ENCODE measurements around the gene PHF11.

The PHF11 gene

DNA sequence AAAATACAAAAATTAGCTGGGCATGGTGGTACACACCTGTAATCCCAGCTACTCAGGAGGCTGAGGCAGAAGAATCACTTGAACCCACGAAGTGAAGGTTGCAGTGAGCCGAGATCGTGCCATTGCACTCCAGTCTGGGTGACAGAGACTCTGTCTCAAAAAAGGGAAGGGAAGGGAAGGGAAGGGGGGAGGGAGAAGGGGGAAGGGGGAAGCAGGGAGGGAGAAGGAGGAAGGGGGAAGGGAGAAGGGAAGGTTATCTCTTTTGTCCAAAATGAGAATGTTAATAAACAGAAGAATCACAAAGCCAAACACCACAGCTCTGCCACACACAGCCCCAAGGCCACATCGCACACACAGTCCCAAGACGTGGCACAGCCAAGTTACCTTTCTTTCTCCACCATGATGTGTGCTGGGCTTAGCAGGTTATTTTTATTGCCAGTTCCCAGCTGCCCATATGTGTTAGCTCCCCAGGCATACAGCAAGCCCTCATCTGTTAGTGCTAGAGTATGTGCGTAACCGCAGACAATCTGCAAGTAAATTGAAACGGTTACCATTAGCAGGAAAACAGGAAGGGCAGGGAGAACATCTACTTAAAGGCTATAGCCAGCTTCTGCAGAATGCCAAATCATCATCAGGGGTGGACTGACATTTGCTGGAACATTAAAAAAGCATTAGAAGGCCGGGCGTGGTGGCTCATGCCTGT is 55.3 kb downstream of the PHF11 start:
- no peak for ATAC-seq (ENCODE audit: insufficient read depth, low read depth)
- H3K9me3 ChIP-seq (ENCODE audit: insufficient read depth, low read length, severe bottlenecking) = no peaks in the 10 kb centered on the region
- H3K9ac ChIP-seq (ENCODE audit: low read depth, low read length) = no peak overlapping the region
- no peak overlapping the region for H3K4me2 ChIP-seq (ENCODE audit: insufficient read depth, low read length)
- H3K4me1 ChIP-seq (ENCODE audit: insufficient read depth, low read length) = no peaks in the 10 kb centered on the region
- DNase-seq = no peak
- no peaks in the 10 kb centered on the region for H3K27me3 ChIP-seq (ENCODE audit: insufficient read depth, low read length, poor library complexity)
- no peak overlapping the region for H2AFZ ChIP-seq (ENCODE audit: low read depth, low read length)
- peaks cover 80% of the 10 kb centered on the region for H3K36me3 ChIP-seq (ENCODE audit: insufficient read depth, low read length)
- H3K4me3 ChIP-seq (ENCODE audit: low read depth in 1 of 2, low read length in 2 of 2) = no peak overlapping the region
- H3K79me2 ChIP-seq (ENCODE audit: insufficient read depth, low read length) = no peaks in the 10 kb centered on the region
- no peak overlapping the region for H3K27ac ChIP-seq (ENCODE audit: low read length)
- no peaks in the 10 kb centered on the region for H4K20me1 ChIP-seq (ENCODE audit: insufficient read depth, low read length)
- TF ChIP-seq EZH2 (IDR thresholded peaks at IDR 0.05; ENCODE audit: borderline replicate concordance, low read depth, low read length, severe bottlenecking) = no peak

DNA sequence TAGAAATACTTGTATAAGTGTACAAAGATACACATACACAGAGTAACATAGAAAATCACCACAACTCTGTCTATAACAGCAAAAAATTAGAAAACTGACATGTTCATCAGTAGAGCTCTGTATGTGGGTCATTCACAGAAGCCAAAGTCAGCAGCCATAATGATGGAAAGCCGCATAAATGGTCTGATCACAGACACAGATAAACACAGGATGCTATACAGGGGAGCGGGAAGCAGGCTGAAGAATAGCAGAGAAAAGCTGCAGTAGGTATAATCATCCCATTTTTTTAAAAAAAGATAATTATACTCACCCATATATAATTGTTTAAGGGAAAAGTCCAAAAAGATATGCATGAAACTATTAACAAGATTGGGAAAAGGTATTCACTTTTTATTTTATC is 58.1 kb downstream of the PHF11 start:
- no peak overlapping the region for H3K27ac ChIP-seq (ENCODE audit: low read length)
- no peak overlapping the region for H3K9ac ChIP-seq (ENCODE audit: low read depth, low read length)
- H3K79me2 ChIP-seq (ENCODE audit: insufficient read depth, low read length) = no peaks in the 10 kb centered on the region
- peaks cover 79% of the 10 kb centered on the region for H3K36me3 ChIP-seq (ENCODE audit: insufficient read depth, low read length)
- no peak overlapping the region for H3K4me2 ChIP-seq (ENCODE audit: insufficient read depth, low read length)
- ATAC-seq (ENCODE audit: insufficient read depth, low read depth) (no peak), DNase-seq (no peak)
- no peak overlapping the region for H2AFZ ChIP-seq (ENCODE audit: low read depth, low read length)
- no peaks in the 10 kb centered on the region for H4K20me1 ChIP-seq (ENCODE audit: insufficient read depth, low read length)
- H3K4me3 ChIP-seq (ENCODE audit: low read depth in 1 of 2, low read length in 2 of 2) = no peak overlapping the region
- H3K4me1 ChIP-seq (ENCODE audit: insufficient read depth, low read length) = no peaks in the 10 kb centered on the region
- H3K9me3 ChIP-seq (ENCODE audit: insufficient read depth, low read length, severe bottlenecking) = no peaks in the 10 kb centered on the region
- H3K27me3 ChIP-seq (ENCODE audit: insufficient read depth, low read length, poor library complexity) = no peaks in the 10 kb centered on the region
- TF ChIP-seq, protein P1, sequence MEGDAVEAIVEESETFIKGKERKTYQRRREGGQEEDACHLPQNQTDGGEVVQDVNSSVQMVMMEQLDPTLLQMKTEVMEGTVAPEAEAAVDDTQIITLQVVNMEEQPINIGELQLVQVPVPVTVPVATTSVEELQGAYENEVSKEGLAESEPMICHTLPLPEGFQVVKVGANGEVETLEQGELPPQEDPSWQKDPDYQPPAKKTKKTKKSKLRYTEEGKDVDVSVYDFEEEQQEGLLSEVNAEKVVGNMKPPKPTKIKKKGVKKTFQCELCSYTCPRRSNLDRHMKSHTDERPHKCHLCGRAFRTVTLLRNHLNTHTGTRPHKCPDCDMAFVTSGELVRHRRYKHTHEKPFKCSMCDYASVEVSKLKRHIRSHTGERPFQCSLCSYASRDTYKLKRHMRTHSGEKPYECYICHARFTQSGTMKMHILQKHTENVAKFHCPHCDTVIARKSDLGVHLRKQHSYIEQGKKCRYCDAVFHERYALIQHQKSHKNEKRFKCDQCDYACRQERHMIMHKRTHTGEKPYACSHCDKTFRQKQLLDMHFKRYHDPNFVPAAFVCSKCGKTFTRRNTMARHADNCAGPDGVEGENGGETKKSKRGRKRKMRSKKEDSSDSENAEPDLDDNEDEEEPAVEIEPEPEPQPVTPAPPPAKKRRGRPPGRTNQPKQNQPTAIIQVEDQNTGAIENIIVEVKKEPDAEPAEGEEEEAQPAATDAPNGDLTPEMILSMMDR (IDR thresholded peaks at IDR 0.05; ENCODE audit: borderline replicate concordance, extremely low read depth, low read length, poor library complexity, severe bottlenecking) = no peak
- no peak for TF ChIP-seq EZH2 (IDR thresholded peaks at IDR 0.05; ENCODE audit: borderline replicate concordance, low read depth, low read length, severe bottlenecking)

DNA sequence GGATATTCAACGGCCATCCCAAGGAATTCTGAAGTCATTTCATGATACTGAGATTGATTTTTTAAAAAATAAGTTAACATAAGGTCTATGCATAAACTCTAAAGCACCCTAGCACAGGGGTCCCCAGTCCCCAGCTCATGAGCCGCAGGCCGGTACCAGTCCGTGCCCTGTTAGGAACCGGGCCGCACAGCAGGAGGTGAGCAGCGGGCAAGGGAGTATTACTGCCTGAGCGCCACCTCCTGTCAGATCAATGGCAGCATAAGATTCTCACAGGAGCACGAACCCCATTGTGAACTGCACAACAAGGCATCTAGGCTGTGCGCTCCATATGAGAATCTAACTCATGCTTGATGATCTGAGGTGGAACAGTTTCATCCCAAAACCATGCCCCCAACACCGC is 58.6 kb downstream of the PHF11 start:
- no peaks in the 10 kb centered on the region for H3K79me2 ChIP-seq (ENCODE audit: insufficient read depth, low read length)
- H3K9me3 ChIP-seq (ENCODE audit: insufficient read depth, low read length, severe bottlenecking) = no peaks in the 10 kb centered on the region
- ATAC-seq (ENCODE audit: insufficient read depth, low read depth) (no peak), DNase-seq (no peak)
- H3K9ac ChIP-seq (ENCODE audit: low read depth, low read length) = no peak overlapping the region
- H3K27me3 ChIP-seq (ENCODE audit: insufficient read depth, low read length, poor library complexity) = no peaks in the 10 kb centered on the region
- H3K4me1 ChIP-seq (ENCODE audit: insufficient read depth, low read length) = no peaks in the 10 kb centered on the region
- H4K20me1 ChIP-seq (ENCODE audit: insufficient read depth, low read length) = no peaks in the 10 kb centered on the region
- H3K36me3 ChIP-seq (ENCODE audit: insufficient read depth, low read length) = peaks cover 79% of the 10 kb centered on the region
- H3K4me2 ChIP-seq (ENCODE audit: insufficient read depth, low read length) = no peak overlapping the region
- no peak overlapping the region for H3K4me3 ChIP-seq (ENCODE audit: low read depth in 1 of 2, low read length in 2 of 2)
- no peak overlapping the region for H3K27ac ChIP-seq (ENCODE audit: low read length)
- no peak overlapping the region for H2AFZ ChIP-seq (ENCODE audit: low read depth, low read length)
- TF ChIP-seq, protein P1 (IDR thresholded peaks at IDR 0.05; ENCODE audit: borderline replicate concordance, extremely low read depth, low read length, poor library complexity, severe bottlenecking) = no peak
- TF ChIP-seq EZH2 (IDR thresholded peaks at IDR 0.05; ENCODE audit: borderline replicate concordance, low read depth, low read length, severe bottlenecking) = no peak

DNA sequence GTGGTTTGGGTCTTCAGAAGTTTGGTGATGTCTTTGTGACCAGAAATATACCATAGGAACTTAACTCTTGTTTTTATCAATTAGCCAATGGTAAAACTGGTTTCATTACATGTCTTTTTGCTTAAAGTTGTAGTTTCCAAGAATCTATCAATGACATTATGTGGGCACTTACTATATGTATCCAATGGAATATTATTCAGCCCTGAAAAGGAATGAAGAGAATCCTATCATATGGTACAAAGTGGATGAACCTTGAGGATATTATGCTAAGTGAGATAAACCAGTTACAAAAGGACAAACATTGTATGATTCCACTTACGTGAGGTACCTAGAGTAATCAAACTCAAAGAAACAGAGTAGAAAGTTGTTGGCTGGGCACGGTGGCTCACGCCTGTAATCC is 63.3 kb downstream of the PHF11 start:
- H2AFZ ChIP-seq (ENCODE audit: low read depth, low read length) = no peak overlapping the region
- no peaks in the 10 kb centered on the region for H4K20me1 ChIP-seq (ENCODE audit: insufficient read depth, low read length)
- ATAC-seq (ENCODE audit: insufficient read depth, low read depth) = no peak
- H3K4me2 ChIP-seq (ENCODE audit: insufficient read depth, low read length) = no peak overlapping the region
- no peak overlapping the region for H3K4me3 ChIP-seq (ENCODE audit: low read depth in 1 of 2, low read length in 2 of 2)
- H3K79me2 ChIP-seq (ENCODE audit: insufficient read depth, low read length) = no peaks in the 10 kb centered on the region
- no peaks in the 10 kb centered on the region for H3K4me1 ChIP-seq (ENCODE audit: insufficient read depth, low read length)
- H3K27me3 ChIP-seq (ENCODE audit: insufficient read depth, low read length, poor library complexity) = no peaks in the 10 kb centered on the region
- no peak overlapping the region for H3K27ac ChIP-seq (ENCODE audit: low read length)
- peaks cover 72% of the 10 kb centered on the region for H3K36me3 ChIP-seq (ENCODE audit: insufficient read depth, low read length)
- TF ChIP-seq EZH2 (IDR thresholded peaks at IDR 0.05; ENCODE audit: borderline replicate concordance, low read depth, low read length, severe bottlenecking) = no peak
- TF ChIP-seq, protein P1 (IDR thresholded peaks at IDR 0.05; ENCODE audit: borderline replicate concordance, extremely low read depth, low read length, poor library complexity, severe bottlenecking) = no peak
- DNase-seq = no peak
- no peaks in the 10 kb centered on the region for H3K9me3 ChIP-seq (ENCODE audit: insufficient read depth, low read length, severe bottlenecking)
- H3K9ac ChIP-seq (ENCODE audit: low read depth, low read length) = no peak overlapping the region

All from DND-41 (cell line).